IMR-90 (cell line): ENCODE measurements around the gene GARS1. TPM values are rescaled to one million over a fixed set of nuclear protein-coding genes. Genes with fewer than 3 reads are reported as not detected.

Experiments used
- ATAC-seq: fragments of 200-7000 bp; cut with Tn5 transposase; 2 replicates; pipeline ENCODE4 v1.9.1; 2020; ENCODE audit warnings: low read depth, mild to moderate bottlenecking, moderate library complexity
- BruUV-seq: library from RNA; stranded (reverse); fragments of 400-500 nt; replicated peaks from 2 replicates; lab custom pipeline; 2021; lab: Mats Ljungman, UMichigan
- CTCF ChIA-PET: fragments of 300-600 bp; formaldehyde crosslinking; extraction: SDS; loops from one replicate; lab custom pipeline; 2021; ENCODE audit warnings: antibody characterized with exemption; lab: Yijun Ruan, JAX
- POLR2A ChIA-PET: fragments of 300-600 bp; sonication (Branson Sonifier 250); formaldehyde crosslinking; loops from one replicate; lab custom pipeline; 2022; ENCODE audit warnings: antibody characterized with exemption; ENCODE audit not compliant: unreplicated experiment; lab: Charles Lee
- DNase-seq: peaks from one replicate; pipeline ENCODE4 v3.0.0; 2013
- H2AFZ ChIP-seq: replicated peaks from 2 replicates; pipeline ENCODE3; 2013; ENCODE audit warnings: low read length, mild to moderate bottlenecking; ENCODE audit not compliant: poor library complexity
- H2AK5ac ChIP-seq: 2 replicates; pipeline ENCODE4 v1.6.1; 2013; ENCODE audit warnings: low read depth, low read length, inconsistent platforms
- H2AK9ac ChIP-seq: replicated peaks from 2 replicates; pipeline ENCODE3; 2013; ENCODE audit warnings: mild to moderate bottlenecking, low read depth, low read length, moderate library complexity; ENCODE audit not compliant: poor library complexity
- H2BK120ac ChIP-seq: 2 replicates; pipeline ENCODE4 v1.6.1; 2013; ENCODE audit warnings: low read depth, low read length, inconsistent platforms
- H2BK15ac ChIP-seq: 3 replicates; pipeline ENCODE4 v1.6.1; 2013; ENCODE audit warnings: low read depth, low read length, inconsistent platforms
- H2BK20ac ChIP-seq: 2 replicates; pipeline ENCODE4 v1.6.1; 2013; ENCODE audit warnings: low read depth, mild to moderate bottlenecking, inconsistent platforms, low read length, moderate library complexity
- H2BK5ac ChIP-seq: 2 replicates; pipeline ENCODE4 v1.6.1; 2013; ENCODE audit warnings: mild to moderate bottlenecking, low read depth, low read length, inconsistent platforms; ENCODE audit not compliant: poor library complexity, severe bottlenecking
- H3K14ac ChIP-seq: replicated peaks from 2 replicates; pipeline ENCODE4 v1.6.1; 2013; ENCODE audit warnings: low read depth, low read length, inconsistent platforms
- H3K18ac ChIP-seq: 2 replicates; pipeline ENCODE4 v1.6.1; 2013; ENCODE audit warnings: low read depth, low read length, control low read depth
- H3K23ac ChIP-seq: 2 replicates; pipeline ENCODE4 v1.6.1; 2013; ENCODE audit warnings: low read depth, low read length, inconsistent platforms
- H3K27ac ChIP-seq: 2 replicates; pipeline ENCODE4 v1.5.1; 2013; ENCODE audit warnings: mild to moderate bottlenecking, control low read depth, low read length; ENCODE audit not compliant: insufficient read depth
- H3K27me3 ChIP-seq: 2 replicates; pipeline ENCODE4 v1.6.1; 2013; ENCODE audit warnings: low read length; ENCODE audit not compliant: control insufficient read depth, insufficient read depth
- H3K36me3 ChIP-seq: 2 replicates; pipeline ENCODE4 v1.6.1; 2013; ENCODE audit warnings: low read length, mixed read lengths; ENCODE audit not compliant: control insufficient read depth, insufficient read depth
- H3K4ac ChIP-seq: 2 replicates; pipeline ENCODE4 v1.6.1; 2013; ENCODE audit warnings: low read depth, low read length, inconsistent platforms
- H3K4me1 ChIP-seq: 2 replicates; pipeline ENCODE4 v1.6.1; 2013; ENCODE audit warnings: low read length, mixed read lengths; ENCODE audit not compliant: control insufficient read depth, insufficient read depth
- H3K4me2 ChIP-seq: 2 replicates; pipeline ENCODE4 v1.6.1; 2013; ENCODE audit warnings: low read depth, mild to moderate bottlenecking, control low read depth, low read length, moderate library complexity
- H3K4me3 ChIP-seq: 2 replicates; pipeline ENCODE4 v1.5.1; 2013; ENCODE audit warnings: low read depth, mild to moderate bottlenecking, control low read depth, low read length, moderate library complexity; ENCODE audit not compliant: insufficient read depth
- H3K56ac ChIP-seq: 2 replicates; pipeline ENCODE4 v1.6.1; 2013; ENCODE audit warnings: low read length, inconsistent platforms; ENCODE audit not compliant: insufficient read depth; ENCODE audit errors: extremely low read depth
- H3K79me1 ChIP-seq, 2 experiments: 2 replicates each; pipeline ENCODE4 v1.6.1; 2013; ENCODE audit warnings: low read length in 2 of 2, inconsistent platforms in 1 of 2, low read depth in 1 of 2
- H3K9ac ChIP-seq: 2 replicates; pipeline ENCODE4 v1.6.1; 2013; ENCODE audit warnings: low read depth, low read length, control low read depth
- H3K9me1 ChIP-seq: 2 replicates; pipeline ENCODE4 v1.6.1; 2013; ENCODE audit warnings: low read length, inconsistent platforms; ENCODE audit not compliant: insufficient read depth
- H3K9me3 ChIP-seq: 2 replicates; pipeline ENCODE4 v1.6.1; 2013; ENCODE audit warnings: low read length; ENCODE audit not compliant: control insufficient read depth, insufficient read depth
- H4K20me1 ChIP-seq: 2 replicates; pipeline ENCODE4 v1.6.1; 2013; ENCODE audit warnings: low read length, inconsistent platforms; ENCODE audit not compliant: insufficient read depth
- H4K5ac ChIP-seq: 2 replicates; pipeline ENCODE4 v1.6.1; 2013; ENCODE audit warnings: mild to moderate bottlenecking, low read depth, low read length, control low read depth
- H4K8ac ChIP-seq, 2 experiments: 2 replicates each; pipeline ENCODE4 v1.6.1; 2013; ENCODE audit warnings: low read depth in 2 of 2, low read length in 2 of 2, control low read depth in 1 of 2, inconsistent platforms in 1 of 2
- H4K91ac ChIP-seq: 2 replicates; pipeline ENCODE4 v1.6.1; 2013; ENCODE audit warnings: low read depth, low read length, inconsistent platforms; ENCODE audit not compliant: insufficient read depth
- ELK1 ChIP-seq: fragments of 150-350 bp; IDR thresholded peaks from 2 replicates; pipeline ENCODE4 v1.6.1; 2016; ENCODE audit warnings: low read depth, mild to moderate bottlenecking, low read length, moderate library complexity, borderline replicate concordance
- FOS ChIP-seq: fragments of 150-350 bp; IDR thresholded peaks from 2 replicates; pipeline ENCODE4 v1.6.1; 2016; ENCODE audit warnings: low read depth, low read length
- NFE2L2 ChIP-seq: fragments of 150-350 bp; IDR thresholded peaks from 2 replicates; pipeline ENCODE4 v1.6.1; 2016; ENCODE audit warnings: low read depth, mild to moderate bottlenecking, low read length
- POLR2A ChIP-seq: IDR thresholded peaks from 2 replicates; pipeline ENCODE4 v1.6.1; 2012; ENCODE audit warnings: mild to moderate bottlenecking, low read depth, low read length
- WGBS, 2 experiments: methylation state at CpG; one replicate each; pipeline versions ENCODE4 v1.1.5 to v1.1.7; 2013; ENCODE audit warnings: missing lambda C conversion rate in 2 of 2; ENCODE audit not compliant: insufficient read length in 1 of 2; ENCODE audit errors: extremely low coverage in 2 of 2; 5-methylcytosine and 5-hydroxymethylcytosine counted together
- dilution Hi-C: fragments of 300-500 bp; cut with HindIII; formaldehyde crosslinking; loops from one replicate; pipeline ENCODE4 v1.14.3; 2018; ENCODE audit warnings: low sequenced_read_pairs; ENCODE audit not compliant: unreplicated experiment
- in situ Hi-C: fragments of 300-500 bp; cut with MboI; formaldehyde crosslinking; loops from 3 replicates; pipeline ENCODE4 v1.14.3; 2019; ENCODE audit warnings: low sequenced_read_pairs, inconsistent platforms, mixed read lengths
- intact Hi-C: fragments of 100-400 bp; cut with micrococcal nuclease; formaldehyde crosslinking; loops from 2 replicates; pipeline ENCODE4 v1.10.0; 2022
- polyA plus RNA-seq, 3 experiments: library from polyadenylated mRNA; depleted of rRNA; stranded (reverse); fragments of >200 nt; gene quantifications; 2 replicates each; pipeline ENCODE4 v1.2.3, GENCODE V29; 2012; ENCODE audit warnings: low replicate concordance in 1 of 3
- total RNA-seq: library from RNA; depleted of rRNA; stranded (reverse); fragments of >200 nt; gene quantifications from 2 replicates; pipeline ENCODE4 v1.2.3, GENCODE V29; 2012

The GARS1 gene
- total and polyA plus RNA-seq, 2 of the 4 experiments (the other 2 are of a cell fraction): 105 to 551 TPM

GRCh38 chr7:30646154-30646553 is 51.5 kb downstream of the GARS1 start:
- Histone ChIP-seq H3K9ac (no peak overlapping the region), H3K4ac (no peak overlapping the region), H2AFZ (no peak overlapping the region), H2AK5ac (no peak overlapping the region), H3K23ac (no peak overlapping the region), H3K56ac (no peak overlapping the region), H3K4me3 (no peak overlapping the region), H4K8ac (no peak overlapping the region), H3K4me1 (no peaks in the 10 kb centered on the region), H3K27ac (no peak overlapping the region), H3K79me1 (peaks cover 7 to 10% of the 10 kb centered on the region in 2 experiments; a peak in 2 of 4 replicates), H2BK120ac (no peak overlapping the region), H3K9me1 (peaks cover 3% of the 10 kb centered on the region; the same call in 1 of the 2 replicates), H4K91ac (no peak overlapping the region), H3K27me3 (no peaks in the 10 kb centered on the region), H4K5ac (no peak overlapping the region), H3K4me2 (no peak overlapping the region), H2BK20ac (no peak overlapping the region), H4K20me1 (peaks cover 11% of the 10 kb centered on the region; the same call in 1 of the 2 replicates), H3K9me3 (no peaks in the 10 kb centered on the region), H3K18ac (no peak overlapping the region), H3K14ac (no peak overlapping the region), H2BK15ac (no peak overlapping the region), H2AK9ac (no peak overlapping the region), H3K36me3 (peaks cover 3% of the 10 kb centered on the region), H2BK5ac (no peak overlapping the region)
- ATAC-seq: no peak; the same call in 1 of the 2 replicates
- CTCF ChIA-PET: no interaction called here
- DNase-seq: no peak
- POLR2A ChIA-PET: no interaction called here
- 100% methylated on average over 2 of the region's 12 CpGs; no CpG with 5 or more reads in 1 of the 2 experiments for WGBS, 2 experiments
- in situ Hi-C loops (no loop called here), dilution Hi-C loops (no loop called here), intact Hi-C loops (no loop called here)
- TF ChIP-seq NFE2L2 (no peak), POLR2A (0 out of 2 replicates have a peak, but pooled peaks have one; percentile 25), FOS (no peak), ELK1 (no peak)
- BruUV-seq: no TSS peak
